SK-N-DZ (cell line): ENCODE results near the gene GP9. TPM values are rescaled to one million over a fixed set of nuclear protein-coding genes. Genes with fewer than 3 reads are reported as not detected.
A peak's percentile ranks its signal among the peaks of the same experiment; 100 is the strongest.

Experiments used
- DNase-seq: peaks from one replicate; pipeline ENCODE4 v3.0.0-alpha.2; 2015; ENCODE audit warnings: low spot score
- polyA plus RNA-seq, 2 experiments: library from polyadenylated mRNA; depleted of rRNA; stranded (reverse); fragments of >200 nt; gene quantifications; 2 replicates each; pipeline ENCODE4 v1.2.3, GENCODE V29; 2014

Gene GP9
- not detected in 2 replicates for polyA plus RNA-seq (2014; cell fraction: cytosol; rRNA removed)
- not detected in 2 replicates for polyA plus RNA-seq (2014; cell fraction: nucleus; rRNA removed)

DNA sequence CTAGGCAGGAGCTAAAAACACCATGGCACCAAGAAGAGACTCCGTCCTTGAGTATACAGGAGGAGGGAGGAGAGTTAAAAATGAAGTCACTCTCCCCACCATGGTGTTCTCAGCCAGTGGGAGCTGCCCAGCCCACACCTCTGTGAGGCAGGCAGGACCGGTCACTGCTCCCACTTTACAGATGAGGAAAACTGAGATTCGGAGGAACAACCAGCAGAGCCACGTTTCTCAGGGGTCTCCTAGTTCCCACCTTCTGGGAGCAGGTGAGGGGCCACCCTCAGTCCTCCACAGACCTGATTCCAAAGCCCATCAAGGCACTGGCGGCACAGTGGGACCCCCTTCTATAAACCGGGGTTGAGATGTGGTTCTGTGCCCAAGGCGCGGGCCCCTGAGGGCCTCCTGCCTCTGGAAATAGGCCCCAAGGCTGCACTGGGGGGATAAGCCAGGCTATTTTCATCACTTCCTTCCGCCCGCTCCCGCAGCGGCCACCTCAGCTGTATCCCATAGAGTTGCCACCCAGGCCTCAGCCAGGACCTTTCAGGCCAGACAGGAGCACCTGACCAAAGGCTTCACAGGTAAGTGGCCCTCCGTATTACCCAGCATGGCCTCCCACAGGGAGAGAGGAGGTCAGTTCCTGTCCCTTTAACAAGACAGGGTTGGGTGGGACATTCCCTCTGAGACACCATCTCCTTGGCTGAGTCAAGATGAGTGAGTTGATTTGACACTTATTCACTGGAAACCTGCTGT, at the start of gene GP9:
GP9 (plus strand) TSS at position 504 of the 747 bp plus-strand sequence. CDS start 961 bp downstream, outside the sequence.
- DNase-seq = no peak

DNA sequence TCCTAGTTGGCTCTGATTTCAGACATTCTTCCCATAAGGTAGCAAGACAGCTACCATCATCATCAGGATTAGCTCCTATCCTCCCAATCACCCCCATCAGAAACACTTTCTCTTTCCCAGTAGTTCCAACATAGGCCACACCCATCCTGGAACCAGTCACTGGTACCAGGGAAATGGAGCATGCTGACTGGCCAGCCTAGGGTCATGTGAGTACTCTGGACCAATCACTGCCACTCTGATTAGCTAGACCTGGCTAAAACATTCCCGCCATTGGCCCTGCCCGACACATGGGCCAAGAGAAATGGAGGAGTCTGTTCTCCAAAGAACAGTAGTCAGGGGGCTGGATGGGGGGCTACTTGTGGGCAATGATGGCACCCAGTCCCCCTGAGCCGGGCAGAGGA, 47.1 kb upstream of the GP9 start:
- no peak for DNase-seq

DNA sequence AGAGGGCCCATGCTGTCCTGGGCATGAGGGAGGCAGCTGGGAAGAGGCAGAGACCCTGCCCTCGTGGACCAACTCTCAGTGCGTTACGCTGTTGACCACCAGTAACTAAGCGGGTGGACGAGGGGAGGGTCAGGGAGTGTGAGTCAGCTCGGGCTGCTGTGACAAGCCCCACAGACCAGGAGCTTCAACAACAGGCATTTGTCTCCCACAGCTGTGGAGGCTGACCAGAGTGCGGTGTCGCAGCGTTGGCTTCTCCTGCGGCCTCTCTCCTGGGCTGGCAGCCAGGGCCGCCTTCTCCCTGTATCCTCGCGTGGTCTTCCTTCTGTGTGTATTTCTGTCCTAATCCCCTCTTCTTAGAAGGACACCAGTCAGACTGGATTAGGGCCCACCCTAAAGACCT, 46.4 kb upstream of the GP9 start:
- no peak for DNase-seq

DNA sequence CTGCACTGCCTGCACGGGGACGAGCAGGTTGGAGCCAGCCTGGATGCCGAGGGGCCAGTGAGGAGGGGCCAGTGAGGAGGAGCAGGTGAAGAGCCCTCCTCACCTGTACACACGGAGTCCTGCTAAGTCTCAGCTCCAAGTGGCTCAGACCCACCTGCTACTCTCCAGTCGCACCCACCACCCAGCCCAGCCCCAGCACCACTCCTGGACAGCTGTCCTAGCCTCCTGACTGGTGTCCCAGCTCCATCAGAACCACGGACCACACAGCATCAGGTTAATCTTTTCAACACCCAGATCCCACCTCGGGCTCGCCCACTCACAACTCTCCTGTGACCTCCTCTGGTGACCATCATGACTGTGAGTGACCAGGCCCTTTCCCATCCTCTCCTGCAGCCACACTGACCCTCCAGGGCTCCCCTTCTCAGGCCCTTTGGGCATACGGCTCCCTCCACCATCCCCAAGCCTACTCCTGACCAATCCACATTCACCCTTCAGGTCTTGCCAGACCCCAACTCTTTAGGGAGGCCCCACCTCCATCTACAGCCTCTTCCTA, 45.7 kb upstream of the GP9 start:
- DNase-seq = no peak

DNA sequence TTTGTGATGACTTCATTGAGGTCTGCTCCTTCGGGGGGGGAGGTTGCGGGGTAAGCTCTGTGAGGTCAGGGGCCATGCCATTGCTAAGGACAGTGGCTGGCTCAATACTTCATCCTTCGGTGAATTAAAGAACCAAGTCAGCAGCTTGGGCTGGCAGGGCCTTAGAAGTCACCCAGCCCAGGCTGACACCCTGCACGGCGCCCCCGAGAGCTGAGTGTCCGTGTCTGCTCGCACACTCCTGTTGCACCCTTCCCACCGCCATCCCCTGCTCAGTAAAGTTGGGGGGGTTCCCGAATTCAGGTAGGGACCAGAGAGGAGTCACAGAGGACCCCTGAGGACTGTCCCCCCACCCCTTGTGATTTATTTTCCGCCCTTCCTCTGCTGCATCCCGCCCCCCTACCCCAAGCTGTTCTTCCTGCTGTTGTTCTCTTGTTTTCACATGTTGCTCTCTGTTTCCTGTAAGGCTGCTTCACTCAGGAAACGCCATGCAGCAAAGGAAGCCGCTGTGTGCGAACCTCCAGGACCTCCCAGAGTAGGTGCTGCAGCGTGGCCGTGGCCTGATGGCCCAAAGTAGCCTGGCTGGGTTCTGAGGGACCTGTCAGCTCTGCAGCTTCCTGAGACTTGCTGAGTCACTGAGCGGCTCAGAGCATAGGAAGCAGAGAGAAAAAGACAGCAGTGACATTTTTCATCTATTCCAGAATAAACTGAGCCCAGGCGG, 45.0 kb upstream of the GP9 start:
- no peak for DNase-seq

DNA sequence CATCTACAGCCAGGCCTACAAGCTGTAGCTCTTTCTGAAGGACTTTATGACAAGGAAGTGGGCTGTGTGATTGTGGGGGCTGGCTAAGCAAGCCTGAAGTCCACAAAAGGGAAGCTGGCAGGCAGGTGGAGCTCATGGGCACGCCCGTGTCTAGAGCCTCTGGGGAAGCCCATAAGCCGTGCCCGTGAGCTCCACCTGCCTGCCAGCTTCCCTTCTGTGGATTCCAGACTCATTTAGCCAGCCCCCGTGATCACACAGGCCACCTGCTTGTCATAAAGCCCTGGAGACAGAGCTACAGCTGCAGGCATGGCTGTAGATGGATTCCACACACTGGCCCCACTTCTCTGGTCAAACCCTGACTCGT, 44.2 kb upstream of the GP9 start:
- peak; percentile 21 for DNase-seq

DNA sequence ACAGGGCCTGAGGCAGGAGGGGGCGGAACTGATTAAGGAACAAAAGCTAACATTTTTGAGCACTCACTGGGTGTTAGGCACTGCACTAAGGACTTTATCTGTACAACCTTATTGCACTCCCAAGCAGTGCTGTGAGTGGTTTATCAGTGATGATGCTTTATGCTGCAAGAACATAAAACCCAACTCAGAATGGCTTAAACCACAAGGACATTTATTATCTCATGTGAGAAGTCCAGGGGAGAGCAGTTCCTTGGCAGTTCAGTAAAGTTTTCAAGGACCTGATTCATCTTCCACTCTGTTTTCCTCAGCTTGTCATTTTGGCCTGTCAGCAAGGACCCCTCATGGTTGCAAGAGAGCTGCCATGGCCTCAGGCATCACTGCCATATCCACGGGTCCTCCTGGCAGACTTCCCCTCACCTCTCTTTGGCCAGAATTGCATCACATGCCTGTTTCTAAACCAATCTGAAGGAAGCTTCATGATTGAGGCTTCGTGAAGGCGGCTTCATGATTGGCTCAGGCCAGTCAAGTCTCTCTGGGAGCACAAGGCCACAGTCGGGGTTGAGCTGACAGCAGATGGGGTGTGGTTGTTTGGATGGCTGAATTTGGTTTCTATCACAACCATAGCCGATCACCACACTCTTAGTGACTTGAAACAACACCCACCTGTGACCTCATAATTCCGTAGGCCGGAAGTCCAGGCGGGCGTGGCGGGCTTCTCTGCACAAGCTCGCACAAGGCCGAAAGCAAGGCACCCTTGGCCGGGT, 43.7 kb upstream of the GP9 start:
- no peak for DNase-seq

DNA sequence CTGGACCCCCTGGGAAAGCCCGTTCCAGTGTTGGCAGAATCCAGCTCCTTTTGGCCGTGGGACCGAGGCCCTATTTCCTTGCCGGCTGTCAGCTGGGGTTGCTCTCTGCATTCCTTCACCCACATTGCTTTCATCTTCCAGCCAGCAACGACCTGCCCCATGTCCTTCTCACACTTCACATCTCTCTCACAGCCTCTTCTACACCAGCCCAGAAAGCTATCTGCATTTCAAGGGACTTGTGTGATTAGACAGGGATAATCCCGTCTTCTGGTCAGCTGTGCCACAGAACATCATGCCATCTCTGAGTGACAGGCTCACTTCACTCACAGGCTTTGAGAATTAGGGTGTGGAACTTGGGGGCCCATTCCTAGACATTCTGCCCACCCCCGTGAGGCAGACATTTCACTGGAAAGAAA, 43.1 kb upstream of the GP9 start:
- DNase-seq = no peak

DNA sequence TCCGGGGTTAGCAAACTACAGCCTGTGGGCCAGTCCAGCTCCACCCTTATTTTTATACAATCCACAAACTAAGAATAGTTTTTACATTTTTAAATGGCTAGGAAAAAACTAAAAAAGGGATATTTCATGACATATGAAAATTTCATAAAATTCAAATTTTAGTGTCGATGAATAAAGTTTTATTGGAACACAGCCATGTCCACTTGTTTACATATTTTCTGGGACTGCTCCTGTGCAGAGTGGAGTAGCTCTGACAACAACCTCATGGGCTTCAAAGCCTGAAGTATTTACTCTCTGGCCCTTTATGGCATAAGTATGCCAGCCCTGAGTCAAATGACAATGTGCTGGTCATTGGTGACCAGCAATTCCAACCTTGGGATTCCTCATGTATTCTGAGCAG, 42.3 kb upstream of the GP9 start:
- no peak for DNase-seq

DNA sequence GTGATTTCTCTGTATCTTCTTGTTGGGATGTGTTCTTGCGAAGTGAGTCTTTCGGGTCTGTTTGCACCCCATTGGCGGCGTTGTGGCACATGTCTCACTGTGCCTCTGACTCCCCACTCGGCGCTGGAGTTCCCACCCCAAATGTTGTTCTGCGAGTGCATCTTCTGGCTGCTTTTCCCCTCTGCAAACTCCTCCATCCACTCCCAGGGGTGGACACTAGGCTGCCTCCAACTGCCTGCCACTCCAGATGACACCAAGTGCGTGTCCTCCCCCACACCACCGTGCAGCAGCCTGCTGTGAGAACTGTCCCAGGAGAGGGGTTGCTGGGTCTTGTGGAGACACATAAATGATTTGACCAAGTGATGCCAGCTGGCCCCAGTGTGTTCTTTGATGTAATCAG, 41.8 kb upstream of the GP9 start:
- DNase-seq = no peak

DNA sequence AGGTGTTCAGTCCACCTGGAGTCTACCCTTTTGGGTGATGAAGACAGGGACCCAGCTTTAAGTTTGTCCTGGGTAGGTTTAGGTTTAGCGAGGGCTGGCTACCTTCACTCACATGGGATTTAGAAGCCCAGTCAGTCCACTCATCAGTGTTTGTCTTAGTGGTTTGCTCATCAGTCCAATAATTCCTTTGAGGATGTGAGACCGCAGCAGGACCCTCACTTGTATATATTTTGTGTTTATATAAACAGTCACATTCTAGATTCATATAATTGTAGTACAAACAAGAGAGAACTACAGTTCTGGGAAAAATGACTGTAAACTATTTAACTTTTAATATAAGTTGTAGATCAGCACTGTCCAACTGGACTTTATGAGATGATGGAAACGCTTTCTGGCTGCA, 41.3 kb upstream of the GP9 start:
- DNase-seq = no peak

DNA sequence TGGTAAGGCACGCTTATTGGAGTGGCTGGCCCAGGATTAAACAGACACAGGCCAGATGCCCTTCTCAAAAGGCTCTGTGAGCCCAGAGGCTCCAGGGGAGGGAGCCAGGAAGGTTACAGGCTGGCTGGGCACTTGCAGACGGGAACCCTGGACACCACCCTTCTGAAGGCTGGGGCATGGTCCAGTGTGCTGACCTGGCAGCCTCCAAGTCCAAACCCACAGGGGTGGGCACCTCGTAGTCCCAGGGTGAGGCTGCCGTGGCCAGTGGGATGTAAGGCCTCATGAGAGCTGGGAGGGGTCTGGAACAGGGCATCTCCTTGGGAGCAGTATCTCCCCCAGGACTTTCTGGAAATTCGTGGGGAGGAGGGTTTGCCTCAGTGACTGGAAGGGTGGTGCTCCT, 39.9 kb upstream of the GP9 start:
- no peak for DNase-seq

DNA sequence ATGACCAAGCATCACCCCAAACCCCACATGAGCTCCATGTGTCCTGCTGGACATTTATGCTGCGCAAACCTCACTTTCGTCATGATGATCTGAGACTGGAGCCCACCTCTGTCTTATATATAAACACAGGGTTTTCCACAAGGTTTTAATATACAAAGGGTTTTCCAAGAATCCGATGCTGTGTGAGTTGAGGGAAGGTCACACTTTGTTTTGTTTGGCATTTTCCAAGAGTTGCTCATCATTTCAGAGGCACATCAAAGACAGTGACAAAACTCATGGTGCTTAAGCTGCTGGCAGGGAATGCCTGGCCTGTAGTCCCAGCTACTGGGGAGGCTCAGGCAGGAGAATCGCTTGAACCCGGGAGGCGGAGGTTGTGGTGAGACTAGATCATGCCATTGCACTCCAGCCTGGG, 39.4 kb upstream of the GP9 start:
- no peak for DNase-seq

DNA sequence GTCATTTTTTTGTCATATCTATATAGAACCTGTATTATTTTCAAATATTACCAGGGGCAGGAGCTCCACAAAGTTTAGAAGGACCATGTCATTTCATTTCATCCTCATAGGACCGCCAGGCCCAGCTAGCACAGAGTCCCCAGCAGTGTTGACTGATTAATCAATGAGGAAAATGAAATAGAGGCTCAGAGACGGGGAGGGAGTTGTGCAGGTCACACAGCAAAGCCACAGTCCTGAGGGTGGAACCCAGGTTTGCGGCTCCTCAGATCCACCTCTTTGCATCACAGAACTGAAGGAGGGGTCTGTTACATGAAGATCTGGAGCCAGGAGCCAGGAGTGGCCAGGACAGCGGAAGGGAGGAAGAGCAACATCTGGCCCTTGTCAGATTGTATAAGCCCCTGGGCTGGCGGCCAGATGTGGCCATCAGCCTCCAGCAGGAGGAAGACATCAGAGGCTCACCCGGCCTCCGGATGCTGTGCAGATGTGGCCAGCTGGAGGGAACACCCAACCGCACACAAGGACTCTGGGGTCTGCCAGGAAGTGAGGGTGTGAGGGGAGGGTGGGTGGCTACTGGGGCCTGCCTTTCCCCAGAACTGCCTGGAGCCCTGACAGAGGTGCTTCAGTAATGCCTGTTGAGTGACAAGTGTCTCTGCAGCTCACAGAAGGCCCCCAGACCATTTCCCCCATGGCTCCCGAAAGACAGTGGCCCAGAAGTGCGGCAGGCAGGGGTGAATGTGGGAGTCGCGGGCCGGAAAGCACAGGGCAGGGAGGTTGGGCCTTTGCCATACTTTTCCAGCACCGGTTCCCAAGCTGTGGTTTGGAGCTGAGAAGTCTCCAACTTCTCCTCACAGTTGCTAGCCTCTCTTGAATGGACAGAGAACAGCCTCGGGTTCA, 38.2 kb upstream of the GP9 start:
- DNase-seq = no peak

DNA sequence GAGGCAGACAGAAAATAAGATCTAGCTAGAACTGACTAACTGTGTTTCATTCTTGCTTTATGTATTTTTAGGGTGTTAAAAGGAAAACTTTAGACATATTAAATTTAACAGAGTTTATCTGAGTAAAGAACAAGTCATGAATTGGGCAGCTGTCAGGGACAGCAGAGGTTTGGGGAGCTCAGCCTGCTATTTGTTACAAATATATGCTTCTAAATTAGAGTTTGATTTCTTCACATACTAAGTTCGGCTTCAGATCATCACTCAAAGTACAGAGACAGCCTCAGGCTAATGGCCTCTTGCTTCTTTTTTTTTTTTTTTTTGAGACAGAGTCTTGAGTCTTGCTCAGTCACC, 37.6 kb upstream of the GP9 start:
- no peak for DNase-seq

DNA sequence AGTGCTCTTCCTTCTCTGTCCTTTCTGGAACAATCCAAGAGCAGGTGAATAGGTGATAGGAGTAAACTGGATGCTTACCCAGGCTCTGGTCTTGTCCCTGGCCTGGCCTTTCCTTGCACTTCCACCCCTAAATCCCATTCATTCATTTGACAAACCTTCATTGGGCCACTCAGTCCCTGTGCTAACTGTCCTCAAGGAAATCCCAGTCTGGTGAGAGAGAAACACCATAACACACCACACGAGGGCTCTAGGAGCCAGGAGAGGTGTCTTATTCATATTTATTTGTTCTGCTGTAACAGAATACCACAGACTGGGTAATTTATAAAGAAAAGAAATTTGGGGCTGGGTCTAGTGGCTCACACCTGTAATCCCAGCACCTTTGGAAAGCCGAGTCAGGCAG, 36.7 kb upstream of the GP9 start:
- DNase-seq = no peak

DNA sequence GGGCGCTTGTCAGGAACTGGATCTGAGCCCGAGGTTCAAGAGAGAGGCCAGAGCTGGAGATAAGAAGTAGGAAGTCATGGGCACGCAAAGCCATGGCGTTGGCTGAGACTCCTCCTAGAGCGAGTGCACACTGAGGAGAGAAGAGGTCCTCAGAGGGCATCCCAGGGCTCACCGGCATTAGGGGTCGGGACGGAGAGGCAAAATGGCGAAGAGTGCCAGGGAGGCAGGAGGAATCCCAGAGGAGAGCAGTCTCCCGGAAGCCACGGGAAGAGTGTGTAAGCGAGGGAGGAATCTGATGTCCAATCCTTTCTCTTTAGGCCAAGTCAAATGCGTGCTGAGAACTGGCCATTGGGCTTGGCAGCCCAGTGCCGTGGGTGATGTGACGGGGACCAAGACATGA, 35.5 kb upstream of the GP9 start:
- no peak for DNase-seq

DNA sequence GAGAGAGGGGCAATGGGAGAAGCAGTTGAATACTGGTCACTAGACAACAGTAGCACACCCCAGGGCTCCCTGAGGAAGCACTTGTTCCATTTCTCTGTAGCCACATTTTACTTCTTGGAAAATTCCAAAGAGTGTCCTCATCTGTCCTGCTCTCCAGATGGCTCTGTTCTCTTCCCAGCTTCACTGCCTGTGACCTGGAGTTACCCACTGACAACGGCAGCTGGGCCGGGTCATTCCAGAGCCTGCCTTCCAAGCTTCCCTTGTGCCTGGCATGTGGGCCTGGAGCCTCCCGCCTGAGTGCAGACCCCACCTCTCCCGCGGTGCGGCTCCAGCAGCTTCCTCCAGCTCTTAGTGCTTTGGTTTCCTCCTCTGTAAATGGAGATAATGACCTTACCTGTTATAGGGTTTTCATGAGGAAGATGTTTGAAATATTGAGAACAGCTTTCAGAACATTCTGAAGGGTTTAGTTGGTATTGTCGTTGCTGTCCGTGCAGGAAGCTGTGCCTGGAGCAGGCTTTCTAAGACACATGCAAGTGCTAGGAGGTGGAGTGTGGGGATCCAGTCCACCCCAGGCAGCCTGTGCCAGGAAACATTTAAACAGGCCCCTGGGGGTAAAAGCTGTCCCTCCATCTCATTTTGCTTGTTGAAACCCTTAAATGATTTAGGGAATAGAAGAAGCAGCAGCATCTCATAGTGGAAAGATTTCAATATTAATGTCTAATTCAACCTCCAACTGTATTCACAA, 34.7 kb upstream of the GP9 start:
- no peak for DNase-seq

DNA sequence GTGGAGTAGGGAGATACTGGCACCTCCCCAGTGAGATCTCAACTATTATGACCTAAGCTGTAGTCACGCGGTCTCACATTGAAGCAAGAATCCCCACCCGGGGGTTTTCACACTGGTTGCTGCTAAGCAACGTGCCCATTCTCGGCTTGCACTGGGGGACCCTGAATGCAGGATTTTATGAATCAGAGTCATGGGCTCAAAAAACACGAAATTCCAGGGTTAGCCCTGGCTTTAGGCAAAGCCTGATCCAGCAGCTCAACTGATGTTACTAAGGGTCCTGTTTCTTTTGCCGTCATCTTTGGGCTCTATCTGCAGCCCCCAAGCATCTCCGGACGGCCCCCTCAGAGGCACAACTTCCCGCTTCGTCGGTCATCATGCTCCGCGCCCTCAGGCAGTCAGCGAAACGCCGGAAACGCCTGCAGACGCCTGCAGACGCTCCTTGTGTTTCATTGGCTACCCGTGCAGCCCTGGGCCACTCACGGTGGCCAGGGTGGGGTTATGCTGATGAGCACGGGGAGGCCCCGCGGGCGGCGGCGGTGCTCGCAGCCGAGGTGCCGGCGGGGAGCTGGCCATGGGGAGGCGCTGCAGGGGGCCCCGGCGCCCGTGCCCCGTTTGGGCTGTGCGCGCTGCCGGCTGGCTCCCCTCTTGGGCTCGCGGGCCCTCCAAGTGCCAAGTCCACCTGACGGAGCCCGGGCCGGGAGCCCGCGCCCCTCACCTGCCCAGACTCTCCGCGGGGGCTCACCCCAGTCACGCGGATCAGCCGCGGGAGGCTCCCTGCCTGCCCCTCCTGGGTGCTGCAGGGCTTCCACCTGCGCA, 33.6 kb upstream of the GP9 start:
- DNase-seq = peak; percentile 77

DNA sequence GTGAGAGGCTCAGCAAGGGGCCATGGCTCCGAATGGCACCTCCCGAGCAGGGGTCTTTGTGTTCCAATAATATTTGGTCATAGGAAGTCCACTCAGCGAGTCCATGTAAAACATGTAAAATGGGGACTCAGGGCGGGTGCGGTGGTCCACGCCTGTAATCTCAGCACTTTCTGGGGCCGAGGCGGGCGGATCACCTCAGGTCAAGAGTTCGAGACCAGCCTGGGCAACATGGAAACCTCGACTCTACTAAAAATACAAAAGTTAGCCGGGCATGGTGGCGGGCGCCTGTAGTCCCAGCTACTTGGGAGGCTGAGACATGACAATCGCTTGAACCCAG, 33.1 kb upstream of the GP9 start:
- DNase-seq = no peak
